HEK293 (cell line): ENCODE results near the gene SERPINE3.

ENCODE experiments used
- BCL11A ChIP-seq: fragments of 450-650 bp; formaldehyde crosslinking; IDR thresholded peaks from 2 replicates; pipeline ENCODE4 v1.5.1; 2016; ENCODE audit warnings: low read depth, missing biosample characterization, missing genetic modification characterization
- GLI4 ChIP-seq: fragments of 450-650 bp; formaldehyde crosslinking; IDR thresholded peaks from 2 replicates; pipeline ENCODE4 v1.5.1; 2016; ENCODE audit warnings: missing biosample characterization, missing genetic modification characterization
- MZF1 ChIP-seq: fragments of 450-650 bp; formaldehyde crosslinking; IDR thresholded peaks from 2 replicates; pipeline ENCODE4 v1.5.1; 2017; ENCODE audit warnings: missing biosample characterization, missing genetic modification characterization, borderline replicate concordance
- ZNF391 ChIP-seq: fragments of 450-650 bp; formaldehyde crosslinking; IDR thresholded peaks from 2 replicates; pipeline ENCODE4 v1.5.1; 2016; ENCODE audit warnings: low read depth, missing biosample characterization, missing genetic modification characterization, borderline replicate concordance
- ZNF433 ChIP-seq: fragments of 450-650 bp; formaldehyde crosslinking; IDR thresholded peaks from 2 replicates; pipeline ENCODE4 v1.5.1; 2016; ENCODE audit warnings: missing biosample characterization, missing genetic modification characterization, low read depth
- ZSCAN16 ChIP-seq: fragments of 450-650 bp; formaldehyde crosslinking; IDR thresholded peaks from 2 replicates; pipeline ENCODE4 v1.5.1; 2016; ENCODE audit warnings: missing biosample characterization, missing genetic modification characterization
- TF ChIP-seq, protein P1 (sequence below): fragments of 450-650 bp; formaldehyde crosslinking; IDR thresholded peaks from 2 replicates; pipeline ENCODE4 v1.5.1; 2016; ENCODE audit warnings: missing biosample characterization, missing genetic modification characterization
- TF ChIP-seq, protein P2 (sequence below): fragments of 450-650 bp; formaldehyde crosslinking; IDR thresholded peaks from 2 replicates; pipeline ENCODE4 v1.5.1; 2016; ENCODE audit warnings: missing biosample characterization, missing genetic modification characterization
- TF ChIP-seq, protein P3 (sequence below): sonication (generic); formaldehyde crosslinking; IDR thresholded peaks from 2 replicates; pipeline ENCODE4 v1.8.1; 2022; ENCODE audit warnings: mild to moderate bottlenecking, moderate library complexity, missing genetic modification reagents

DNA sequence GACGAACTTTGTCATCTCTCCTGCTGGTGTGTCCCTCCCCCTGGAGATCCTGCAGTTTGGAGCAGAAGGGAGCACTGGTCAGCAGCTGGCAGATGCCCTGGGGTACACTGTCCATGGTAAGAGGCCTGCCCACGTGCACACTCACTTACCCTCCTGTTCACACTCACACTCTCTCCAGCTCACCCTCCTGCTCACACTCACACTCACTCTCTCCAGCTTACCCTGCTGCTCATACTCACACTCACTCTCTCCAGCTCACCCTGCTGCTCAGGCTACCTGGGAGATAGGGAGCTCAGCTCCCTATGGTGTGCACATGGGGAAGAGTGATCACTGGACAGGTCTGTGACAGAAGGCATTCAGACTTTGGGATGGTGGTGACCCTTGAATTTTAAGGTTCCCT lies 1.7 kb downstream of the SERPINE3 start:
- TF ChIP-seq, protein P1, sequence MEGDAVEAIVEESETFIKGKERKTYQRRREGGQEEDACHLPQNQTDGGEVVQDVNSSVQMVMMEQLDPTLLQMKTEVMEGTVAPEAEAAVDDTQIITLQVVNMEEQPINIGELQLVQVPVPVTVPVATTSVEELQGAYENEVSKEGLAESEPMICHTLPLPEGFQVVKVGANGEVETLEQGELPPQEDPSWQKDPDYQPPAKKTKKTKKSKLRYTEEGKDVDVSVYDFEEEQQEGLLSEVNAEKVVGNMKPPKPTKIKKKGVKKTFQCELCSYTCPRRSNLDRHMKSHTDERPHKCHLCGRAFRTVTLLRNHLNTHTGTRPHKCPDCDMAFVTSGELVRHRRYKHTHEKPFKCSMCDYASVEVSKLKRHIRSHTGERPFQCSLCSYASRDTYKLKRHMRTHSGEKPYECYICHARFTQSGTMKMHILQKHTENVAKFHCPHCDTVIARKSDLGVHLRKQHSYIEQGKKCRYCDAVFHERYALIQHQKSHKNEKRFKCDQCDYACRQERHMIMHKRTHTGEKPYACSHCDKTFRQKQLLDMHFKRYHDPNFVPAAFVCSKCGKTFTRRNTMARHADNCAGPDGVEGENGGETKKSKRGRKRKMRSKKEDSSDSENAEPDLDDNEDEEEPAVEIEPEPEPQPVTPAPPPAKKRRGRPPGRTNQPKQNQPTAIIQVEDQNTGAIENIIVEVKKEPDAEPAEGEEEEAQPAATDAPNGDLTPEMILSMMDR (tag by site-specific recombination): no peak
- TF ChIP-seq, protein P2, sequence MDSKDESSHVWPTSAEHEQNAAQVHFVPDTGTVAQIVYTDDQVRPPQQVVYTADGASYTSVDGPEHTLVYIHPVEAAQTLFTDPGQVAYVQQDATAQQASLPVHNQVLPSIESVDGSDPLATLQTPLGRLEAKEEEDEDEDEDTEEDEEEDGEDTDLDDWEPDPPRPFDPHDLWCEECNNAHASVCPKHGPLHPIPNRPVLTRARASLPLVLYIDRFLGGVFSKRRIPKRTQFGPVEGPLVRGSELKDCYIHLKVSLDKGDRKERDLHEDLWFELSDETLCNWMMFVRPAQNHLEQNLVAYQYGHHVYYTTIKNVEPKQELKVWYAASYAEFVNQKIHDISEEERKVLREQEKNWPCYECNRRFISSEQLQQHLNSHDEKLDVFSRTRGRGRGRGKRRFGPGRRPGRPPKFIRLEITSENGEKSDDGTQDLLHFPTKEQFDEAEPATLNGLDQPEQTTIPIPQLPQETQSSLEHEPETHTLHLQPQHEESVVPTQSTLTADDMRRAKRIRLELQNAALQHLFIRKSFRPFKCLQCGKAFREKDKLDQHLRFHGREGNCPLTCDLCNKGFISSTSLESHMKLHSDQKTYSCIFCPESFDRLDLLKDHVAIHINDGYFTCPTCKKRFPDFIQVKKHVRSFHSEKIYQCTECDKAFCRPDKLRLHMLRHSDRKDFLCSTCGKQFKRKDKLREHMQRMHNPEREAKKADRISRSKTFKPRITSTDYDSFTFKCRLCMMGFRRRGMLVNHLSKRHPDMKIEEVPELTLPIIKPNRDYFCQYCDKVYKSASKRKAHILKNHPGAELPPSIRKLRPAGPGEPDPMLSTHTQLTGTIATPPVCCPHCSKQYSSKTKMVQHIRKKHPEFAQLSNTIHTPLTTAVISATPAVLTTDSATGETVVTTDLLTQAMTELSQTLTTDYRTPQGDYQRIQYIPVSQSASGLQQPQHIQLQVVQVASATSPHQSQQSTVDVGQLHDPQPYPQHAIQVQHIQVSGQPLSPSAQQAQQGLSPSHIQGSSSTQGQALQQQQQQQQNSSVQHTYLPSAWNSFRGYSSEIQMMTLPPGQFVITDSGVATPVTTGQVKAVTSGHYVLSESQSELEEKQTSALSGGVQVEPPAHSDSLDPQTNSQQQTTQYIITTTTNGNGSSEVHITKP (tag by site-specific recombination): no peak
- TF ChIP-seq GLI4 (tag by site-specific recombination) (no peak), ZNF433 (no peak), MZF1 (tag by site-specific recombination) (no peak), ZNF391 (no peak), ZSCAN16 (tag by site-specific recombination) (no peak), BCL11A (tag by site-specific recombination) (no peak)
- TF ChIP-seq, protein P3, sequence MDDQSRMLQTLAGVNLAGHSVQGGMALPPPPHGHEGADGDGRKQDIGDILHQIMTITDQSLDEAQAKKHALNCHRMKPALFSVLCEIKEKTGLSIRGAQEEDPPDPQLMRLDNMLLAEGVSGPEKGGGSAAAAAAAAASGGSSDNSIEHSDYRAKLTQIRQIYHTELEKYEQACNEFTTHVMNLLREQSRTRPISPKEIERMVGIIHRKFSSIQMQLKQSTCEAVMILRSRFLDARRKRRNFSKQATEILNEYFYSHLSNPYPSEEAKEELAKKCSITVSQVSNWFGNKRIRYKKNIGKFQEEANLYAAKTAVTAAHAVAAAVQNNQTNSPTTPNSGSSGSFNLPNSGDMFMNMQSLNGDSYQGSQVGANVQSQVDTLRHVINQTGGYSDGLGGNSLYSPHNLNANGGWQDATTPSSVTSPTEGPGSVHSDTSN (CRISPR knock-in tag): no peak
